ENCODE data around the gene CD81. TPM values are rescaled to one million over a fixed set of nuclear protein-coding genes. Genes with fewer than 3 reads are reported as not detected.

Gene CD81
- total and polyA plus RNA-seq, 8 donors, result 595 to 754 (median 652) TPM

DNA sequence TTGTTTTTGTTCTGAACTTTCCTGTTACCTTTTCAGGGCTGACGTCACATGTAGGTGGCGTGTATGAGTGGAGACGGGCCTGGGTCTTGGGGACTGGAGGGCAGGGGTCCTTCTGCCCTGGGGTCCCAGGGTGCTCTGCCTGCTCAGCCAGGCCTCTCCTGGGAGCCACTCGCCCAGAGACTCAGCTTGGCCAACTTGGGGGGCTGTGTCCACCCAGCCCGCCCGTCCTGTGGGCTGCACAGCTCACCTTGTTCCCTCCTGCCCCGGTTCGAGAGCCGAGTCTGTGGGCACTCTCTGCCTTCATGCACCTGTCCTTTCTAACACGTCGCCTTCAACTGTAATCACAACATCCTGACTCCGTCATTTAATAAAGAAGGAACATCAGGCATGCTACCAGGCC lies 19.9 kb downstream of the CD81 start:
- peaks cover 15 to 25% of the 10 kb centered on the region in 2 donors for H3K4me1 ChIP-seq
- no peaks in the 10 kb centered on the region for H3K9me3 ChIP-seq
- no peak overlapping the region for H3K4me3 ChIP-seq
- DNase-seq, result no peak
- peaks cover 0 to 66% of the 10 kb centered on the region in 2 donors for H3K36me3 ChIP-seq
- no peak overlapping the region for H3K27ac ChIP-seq
- intact Hi-C loops (cut with DNase I), result no loop called here
- no peak for ATAC-seq
- TF ChIP-seq, protein P1, sequence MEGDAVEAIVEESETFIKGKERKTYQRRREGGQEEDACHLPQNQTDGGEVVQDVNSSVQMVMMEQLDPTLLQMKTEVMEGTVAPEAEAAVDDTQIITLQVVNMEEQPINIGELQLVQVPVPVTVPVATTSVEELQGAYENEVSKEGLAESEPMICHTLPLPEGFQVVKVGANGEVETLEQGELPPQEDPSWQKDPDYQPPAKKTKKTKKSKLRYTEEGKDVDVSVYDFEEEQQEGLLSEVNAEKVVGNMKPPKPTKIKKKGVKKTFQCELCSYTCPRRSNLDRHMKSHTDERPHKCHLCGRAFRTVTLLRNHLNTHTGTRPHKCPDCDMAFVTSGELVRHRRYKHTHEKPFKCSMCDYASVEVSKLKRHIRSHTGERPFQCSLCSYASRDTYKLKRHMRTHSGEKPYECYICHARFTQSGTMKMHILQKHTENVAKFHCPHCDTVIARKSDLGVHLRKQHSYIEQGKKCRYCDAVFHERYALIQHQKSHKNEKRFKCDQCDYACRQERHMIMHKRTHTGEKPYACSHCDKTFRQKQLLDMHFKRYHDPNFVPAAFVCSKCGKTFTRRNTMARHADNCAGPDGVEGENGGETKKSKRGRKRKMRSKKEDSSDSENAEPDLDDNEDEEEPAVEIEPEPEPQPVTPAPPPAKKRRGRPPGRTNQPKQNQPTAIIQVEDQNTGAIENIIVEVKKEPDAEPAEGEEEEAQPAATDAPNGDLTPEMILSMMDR (IDR thresholded peaks at IDR 0.05), result no peak
- H3K27me3 ChIP-seq, result no peaks in the 10 kb centered on the region

DNA sequence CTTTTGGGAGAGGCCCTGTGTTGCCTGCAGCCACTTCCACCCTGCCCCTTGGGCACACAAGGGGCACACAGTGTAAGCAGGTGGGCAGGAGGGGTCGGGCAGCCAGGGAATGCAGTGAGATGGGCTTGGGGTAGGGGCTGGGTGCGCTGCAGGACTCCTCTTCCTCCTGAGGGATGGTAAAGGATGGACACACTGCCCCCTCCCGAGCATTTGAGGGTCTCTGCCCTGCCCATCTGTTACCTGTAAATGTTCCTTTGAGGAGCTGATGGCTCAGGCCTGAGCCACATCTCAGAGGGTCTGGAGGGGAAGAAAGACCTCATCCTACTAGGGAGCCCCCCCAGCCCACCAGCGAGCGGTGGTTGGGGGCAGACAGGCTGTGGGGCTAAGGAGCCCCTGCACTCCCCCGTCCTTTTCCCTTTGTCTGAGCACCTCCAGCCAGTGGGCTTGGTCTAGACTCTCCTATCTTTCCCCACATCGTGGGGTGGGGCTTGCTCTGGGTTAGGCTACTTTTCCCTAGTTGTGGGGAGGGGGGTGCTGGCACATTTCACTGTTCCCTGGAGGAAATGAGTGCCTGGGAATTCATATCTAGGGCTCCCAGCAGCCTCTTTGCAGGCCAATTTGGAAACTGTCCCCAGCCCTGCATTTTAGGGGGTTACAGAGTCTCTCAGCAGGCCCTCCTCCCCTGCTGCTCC lies 21.7 kb downstream of the CD81 start:
- Histone ChIP-seq H3K9me3 (no peaks in the 10 kb centered on the region), H3K36me3 (peaks cover 0 to 66% of the 10 kb centered on the region in 2 donors), H3K4me3 (peak overlapping the region in 1 of 2 donors; percentile 98), H3K4me1 (peaks cover 16 to 31% of the 10 kb centered on the region in 2 donors), H3K27ac (peak overlapping the region; percentile 93 to 97), H3K27me3 (no peaks in the 10 kb centered on the region)
- DNase-seq (no peak), ATAC-seq (no peak)
- intact Hi-C loops (cut with DNase I), result no loop called here
- TF ChIP-seq, protein P1 (IDR thresholded peaks at IDR 0.05), result no peak

GRCh38 chr11:2399488-2400068 lies 22.5 kb downstream of the CD81 start:
- no peak for DNase-seq
- ATAC-seq, result peak; percentile 15
- Histone ChIP-seq H3K4me1 (peaks cover 16 to 31% of the 10 kb centered on the region in 2 donors), H3K9me3 (no peaks in the 10 kb centered on the region), H3K36me3 (peaks cover 0 to 66% of the 10 kb centered on the region in 2 donors), H3K27me3 (no peaks in the 10 kb centered on the region), H3K4me3 (peak overlapping the region; percentile 50 to 98), H3K27ac (peak overlapping the region; percentile 93 to 97)
- intact Hi-C loops (cut with DNase I), result no loop called here
- TF ChIP-seq, protein P1 (IDR thresholded peaks at IDR 0.05), result no peak

DNA sequence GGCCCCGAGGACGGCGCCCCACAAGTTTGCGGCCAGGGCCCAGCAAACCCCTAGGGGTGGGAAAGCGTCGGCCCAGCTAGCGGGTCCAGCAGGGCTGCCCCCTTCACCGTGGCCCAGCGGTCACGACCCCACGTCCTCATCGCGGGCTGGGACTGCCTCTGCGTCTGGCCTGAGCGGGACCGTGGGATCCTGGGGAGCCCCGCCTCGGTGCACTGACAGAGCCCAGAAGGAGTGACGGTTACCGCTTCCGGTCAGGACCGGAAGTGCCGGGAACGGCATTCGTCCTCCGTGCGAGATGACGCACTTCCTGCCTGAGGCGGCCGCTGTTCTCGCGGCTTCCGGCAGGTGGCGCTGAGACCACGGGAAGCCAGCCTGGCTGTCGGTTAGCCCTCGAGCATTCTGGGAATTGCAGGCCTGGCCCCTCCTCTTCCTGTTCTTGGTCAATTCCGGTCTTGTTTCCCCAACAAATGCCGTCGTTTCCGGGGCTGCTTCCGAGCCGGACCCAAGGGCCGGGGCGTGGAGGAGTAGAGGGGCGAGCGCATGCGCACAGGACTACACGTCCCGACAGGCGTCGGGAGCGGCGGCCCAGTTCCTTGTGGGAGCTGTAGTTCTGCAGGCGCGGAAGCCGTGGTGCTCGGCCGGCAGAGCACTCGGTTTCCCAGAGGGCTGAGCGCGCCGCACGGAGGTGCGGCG lies 23.1 kb downstream of the CD81 start, which contains the start of gene TSSC4:
Gene TSSC4, plus strand, starts transcription at position 682 of the 693 bp plus-strand sequence. CDS start 1,884 bp downstream, outside the sequence.
- peak; percentile 91 for ATAC-seq

More for the DNA sequence above, 23.1 kb downstream of the CD81 start, which contains the start of gene TSSC4:
- H3K27me3 ChIP-seq, result no peaks in the 10 kb centered on the region
- peak within 1 kb of the TSS; percentile 93 to 97 for H3K27ac ChIP-seq
- TF ChIP-seq, protein P1 (IDR thresholded peaks at IDR 0.05), result peak; percentile 93 to 98
- intact Hi-C loops (cut with DNase I), result no loop called here
- no peaks in the 10 kb centered on the region for H3K9me3 ChIP-seq
- peaks cover 0 to 62% of the 10 kb centered on the region in 2 donors for H3K36me3 ChIP-seq
- H3K4me3 ChIP-seq, result peak within 1 kb of the TSS; percentile 98 to 99
- peak; percentile 100 for DNase-seq
- peaks cover 16 to 31% of the 10 kb centered on the region in 2 donors for H3K4me1 ChIP-seq
